GM19324 (cell line): ENCODE results near the gene TAF6.
"Not testable (repeated sequence)": the region's sequence is repeated elsewhere in the genome, so short reads cannot be mapped to it uniquely, and the experiment has no call there.

ENCODE experiments used
- ATAC-seq: cut with Tn5 transposase; IDR thresholded peaks from one replicate; pipeline ENCODE4 v1.9.1; 2021; ENCODE audit warnings: mild to moderate bottlenecking, moderate library complexity; ENCODE audit not compliant: unreplicated experiment, low FRiP score

TAF6 gene

GRCh38 chr7:100152937-100153666, 33.9 kb upstream of the TAF6 start:
- no peak for ATAC-seq

GRCh38 chr7:100152404-100152803, 33.2 kb upstream of the TAF6 start:
- no peak for ATAC-seq

- peak; percentile 99 for ATAC-seq
Observed at GRCh38 chr7:100148559-100149328, 29.6 kb upstream of the TAF6 start, which contains the start of gene LAMTOR4. Gene LAMTOR4 (plus strand): TSS chr7:100148918. CDS start chr7:100148973, 55 bp downstream.

- no peak for ATAC-seq
Observed at GRCh38 chr7:100148225-100148558, 29.0 kb upstream of the TAF6 start.

- ATAC-seq: no peak
Observed at GRCh38 chr7:100147278-100147677, 28.1 kb upstream of the TAF6 start.

- ATAC-seq: not testable (repeated sequence)
Observed at GRCh38 chr7:100146350-100146749, 27.2 kb upstream of the TAF6 start.

- ATAC-seq: no peak
Observed at GRCh38 chr7:100142461-100142860, 23.3 kb upstream of the TAF6 start.

- no peak for ATAC-seq
Observed at GRCh38 chr7:100141555-100141949, 22.4 kb upstream of the TAF6 start.

GRCh38 chr7:100137851-100138760, 18.9 kb upstream of the TAF6 start:
- ATAC-seq: no peak

GRCh38 chr7:100132697-100133151, 13.6 kb upstream of the TAF6 start:
- ATAC-seq: peak; percentile 54

GRCh38 chr7:100132126-100132525, 13.0 kb upstream of the TAF6 start:
- no peak for ATAC-seq

GRCh38 chr7:100130608-100131453, 11.7 kb upstream of the TAF6 start:
- no peak for ATAC-seq

GRCh38 chr7:100130220-100130607, 11.1 kb upstream of the TAF6 start:
- ATAC-seq: not testable (repeated sequence)

GRCh38 chr7:100128637-100128963, 9.4 kb upstream of the TAF6 start:
- no peak for ATAC-seq

GRCh38 chr7:100127866-100128636, 8.9 kb upstream of the TAF6 start:
- ATAC-seq: no peak

GRCh38 chr7:100126931-100127865, 8.0 kb upstream of the TAF6 start, which contains the start of gene MBLAC1:
Gene MBLAC1 (plus strand): TSS chr7:100126967. CDS start chr7:100127396, 429 bp downstream.
- peak; percentile 62 for ATAC-seq

- peak; percentile 24 for ATAC-seq
Observed at GRCh38 chr7:100126239-100126930, 7.2 kb upstream of the TAF6 start.
